GM23338 (cell line): Measurements from ENCODE around the gene GOLT1A. TPM values are rescaled to one million over a fixed set of nuclear protein-coding genes. Genes with fewer than 3 reads are reported as not detected.

Source experiments
- ATAC-seq: fragments of 200-7000 bp; cut with Tn5 transposase; 3 replicates; pipeline ENCODE4 v1.9.1; 2020
- DNase-seq: peaks from one replicate; pipeline ENCODE4 v3.0.0-alpha.2; 2015; ENCODE audit warnings: low spot score
- H2AFZ ChIP-seq: fragments of 200-600 bp; sonication (generic); 2 replicates; pipeline ENCODE4 v1.8.0; 2016; ENCODE audit warnings: antibody characterized with exemption, mild to moderate bottlenecking, moderate library complexity
- H3F3A ChIP-seq: fragments of 200-600 bp; sonication (generic); replicated peaks from 2 replicates; pipeline ENCODE4 v1.8.0; 2017; ENCODE audit warnings: antibody characterized with exemption, mixed run types, low read depth
- H3K27ac ChIP-seq: fragments of 200-600 bp; sonication (generic); 2 replicates; pipeline ENCODE4 v1.6.1; 2016; ENCODE audit warnings: low read depth
- H3K27me3 ChIP-seq: fragments of 200-600 bp; sonication (generic); 2 replicates; pipeline ENCODE4 v1.8.0; 2016; ENCODE audit warnings: mild to moderate bottlenecking, mixed run types, moderate library complexity; ENCODE audit not compliant: insufficient read depth
- H3K36me3 ChIP-seq: fragments of 200-600 bp; sonication (generic); 2 replicates; pipeline ENCODE4 v1.8.0; 2016; ENCODE audit warnings: mild to moderate bottlenecking; ENCODE audit not compliant: insufficient read depth
- H3K4me1 ChIP-seq: fragments of 200-600 bp; sonication (generic); 2 replicates; pipeline ENCODE4 v1.8.0; 2016; ENCODE audit warnings: mild to moderate bottlenecking, moderate library complexity; ENCODE audit not compliant: insufficient read depth
- H3K4me2 ChIP-seq: fragments of 200-600 bp; sonication (generic); 2 replicates; pipeline ENCODE4 v1.7.1; 2017; ENCODE audit warnings: mixed run types
- H3K4me3 ChIP-seq: fragments of 200-600 bp; sonication (generic); 2 replicates; pipeline ENCODE4 v1.6.1; 2016; ENCODE audit warnings: mixed run types
- H3K79me2 ChIP-seq: fragments of 200-600 bp; sonication (generic); replicated peaks from 2 replicates; pipeline ENCODE4 v1.8.0; 2017; ENCODE audit warnings: mild to moderate bottlenecking; ENCODE audit not compliant: insufficient read depth
- H3K9me2 ChIP-seq: fragments of 200-600 bp; sonication (generic); 2 replicates; pipeline ENCODE4 v1.8.0; 2017; ENCODE audit not compliant: insufficient read depth
- H4K20me1 ChIP-seq: fragments of 200-600 bp; sonication (generic); replicated peaks from 2 replicates; pipeline ENCODE4 v1.8.0; 2017; ENCODE audit warnings: mild to moderate bottlenecking; ENCODE audit not compliant: insufficient read depth
- H3K27ac Mint-ChIP-seq: 2 replicates; pipeline ENCODE4 v1.8.0; 2020; ENCODE audit warnings: inconsistent platforms, mild to moderate bottlenecking, moderate library complexity, mixed read lengths
- H3K27me3 Mint-ChIP-seq: 3 replicates; pipeline ENCODE4 v1.8.0; 2022; ENCODE audit warnings: low read depth, mild to moderate bottlenecking, moderate library complexity, mixed read lengths, inconsistent platforms; ENCODE audit not compliant: insufficient read depth, poor library complexity
- H3K36me3 Mint-ChIP-seq: 3 replicates; pipeline ENCODE4 v1.8.0; 2021; ENCODE audit warnings: low read depth, mild to moderate bottlenecking, inconsistent platforms, moderate library complexity, mixed read lengths
- H3K4me1 Mint-ChIP-seq: 3 replicates; pipeline ENCODE4 v1.8.0; 2020; ENCODE audit warnings: mild to moderate bottlenecking, inconsistent platforms, mixed read lengths
- H3K4me3 Mint-ChIP-seq: 3 replicates; pipeline ENCODE4 v1.8.0; 2021; ENCODE audit warnings: moderate library complexity, mild to moderate bottlenecking, inconsistent platforms, mixed read lengths
- H3K9me3 Mint-ChIP-seq: 3 replicates; pipeline ENCODE4 v1.8.0; 2020; ENCODE audit warnings: moderate library complexity, mild to moderate bottlenecking, inconsistent platforms, mixed read lengths
- ZNF114 ChIP-seq: fragments of 250-450 bp; sonication (Bioruptor Pico); IDR thresholded peaks from 2 replicates; pipeline ENCODE4 v1.5.0; 2020; ENCODE audit warnings: mild to moderate bottlenecking, moderate library complexity
- polyA plus RNA-seq: library from polyadenylated mRNA; unstranded; fragments of >200 nt; fragmentation: Nextera tagmentation; extraction: Ambion mirVana; gene quantifications from 2 replicates; pipeline ENCODE4 v1.2.1, GENCODE V29; 2016
- total RNA-seq: library from RNA; depleted of rRNA; stranded (reverse); fragments of >200 nt; shearing (Covaris generic); gene quantifications from 2 replicates; pipeline ENCODE4 v1.2.3, GENCODE V29; 2014
- TF ChIP-seq, protein P1 (sequence below): fragments of 250-450 bp; sonication (Bioruptor Pico); IDR thresholded peaks from 2 replicates; pipeline ENCODE4 v1.5.0; 2020; ENCODE audit warnings: mild to moderate bottlenecking, moderate library complexity
- TF ChIP-seq, protein P2 (sequence below), 2 experiments: fragments of 200-600 bp in 1 of 2; sonication (generic) in 1 of 2; conservative IDR thresholded peaks; 2 replicates each; pipeline versions ENCODE4 v1.5.1 to v1.6.1; 2016 to 2017; ENCODE audit warnings: antibody characterized with exemption in 2 of 2, low read depth in 2 of 2, mild to moderate bottlenecking in 2 of 2, moderate library complexity in 1 of 2

GOLT1A gene
- total and polyA plus RNA-seq, 2 experiments from 2014 or later: 3.0 to 7.2 TPM

GRCh38 chr1:204191456-204191855 lies 22.3 kb downstream of the GOLT1A start (continued):
- TF ChIP-seq, protein P1, sequence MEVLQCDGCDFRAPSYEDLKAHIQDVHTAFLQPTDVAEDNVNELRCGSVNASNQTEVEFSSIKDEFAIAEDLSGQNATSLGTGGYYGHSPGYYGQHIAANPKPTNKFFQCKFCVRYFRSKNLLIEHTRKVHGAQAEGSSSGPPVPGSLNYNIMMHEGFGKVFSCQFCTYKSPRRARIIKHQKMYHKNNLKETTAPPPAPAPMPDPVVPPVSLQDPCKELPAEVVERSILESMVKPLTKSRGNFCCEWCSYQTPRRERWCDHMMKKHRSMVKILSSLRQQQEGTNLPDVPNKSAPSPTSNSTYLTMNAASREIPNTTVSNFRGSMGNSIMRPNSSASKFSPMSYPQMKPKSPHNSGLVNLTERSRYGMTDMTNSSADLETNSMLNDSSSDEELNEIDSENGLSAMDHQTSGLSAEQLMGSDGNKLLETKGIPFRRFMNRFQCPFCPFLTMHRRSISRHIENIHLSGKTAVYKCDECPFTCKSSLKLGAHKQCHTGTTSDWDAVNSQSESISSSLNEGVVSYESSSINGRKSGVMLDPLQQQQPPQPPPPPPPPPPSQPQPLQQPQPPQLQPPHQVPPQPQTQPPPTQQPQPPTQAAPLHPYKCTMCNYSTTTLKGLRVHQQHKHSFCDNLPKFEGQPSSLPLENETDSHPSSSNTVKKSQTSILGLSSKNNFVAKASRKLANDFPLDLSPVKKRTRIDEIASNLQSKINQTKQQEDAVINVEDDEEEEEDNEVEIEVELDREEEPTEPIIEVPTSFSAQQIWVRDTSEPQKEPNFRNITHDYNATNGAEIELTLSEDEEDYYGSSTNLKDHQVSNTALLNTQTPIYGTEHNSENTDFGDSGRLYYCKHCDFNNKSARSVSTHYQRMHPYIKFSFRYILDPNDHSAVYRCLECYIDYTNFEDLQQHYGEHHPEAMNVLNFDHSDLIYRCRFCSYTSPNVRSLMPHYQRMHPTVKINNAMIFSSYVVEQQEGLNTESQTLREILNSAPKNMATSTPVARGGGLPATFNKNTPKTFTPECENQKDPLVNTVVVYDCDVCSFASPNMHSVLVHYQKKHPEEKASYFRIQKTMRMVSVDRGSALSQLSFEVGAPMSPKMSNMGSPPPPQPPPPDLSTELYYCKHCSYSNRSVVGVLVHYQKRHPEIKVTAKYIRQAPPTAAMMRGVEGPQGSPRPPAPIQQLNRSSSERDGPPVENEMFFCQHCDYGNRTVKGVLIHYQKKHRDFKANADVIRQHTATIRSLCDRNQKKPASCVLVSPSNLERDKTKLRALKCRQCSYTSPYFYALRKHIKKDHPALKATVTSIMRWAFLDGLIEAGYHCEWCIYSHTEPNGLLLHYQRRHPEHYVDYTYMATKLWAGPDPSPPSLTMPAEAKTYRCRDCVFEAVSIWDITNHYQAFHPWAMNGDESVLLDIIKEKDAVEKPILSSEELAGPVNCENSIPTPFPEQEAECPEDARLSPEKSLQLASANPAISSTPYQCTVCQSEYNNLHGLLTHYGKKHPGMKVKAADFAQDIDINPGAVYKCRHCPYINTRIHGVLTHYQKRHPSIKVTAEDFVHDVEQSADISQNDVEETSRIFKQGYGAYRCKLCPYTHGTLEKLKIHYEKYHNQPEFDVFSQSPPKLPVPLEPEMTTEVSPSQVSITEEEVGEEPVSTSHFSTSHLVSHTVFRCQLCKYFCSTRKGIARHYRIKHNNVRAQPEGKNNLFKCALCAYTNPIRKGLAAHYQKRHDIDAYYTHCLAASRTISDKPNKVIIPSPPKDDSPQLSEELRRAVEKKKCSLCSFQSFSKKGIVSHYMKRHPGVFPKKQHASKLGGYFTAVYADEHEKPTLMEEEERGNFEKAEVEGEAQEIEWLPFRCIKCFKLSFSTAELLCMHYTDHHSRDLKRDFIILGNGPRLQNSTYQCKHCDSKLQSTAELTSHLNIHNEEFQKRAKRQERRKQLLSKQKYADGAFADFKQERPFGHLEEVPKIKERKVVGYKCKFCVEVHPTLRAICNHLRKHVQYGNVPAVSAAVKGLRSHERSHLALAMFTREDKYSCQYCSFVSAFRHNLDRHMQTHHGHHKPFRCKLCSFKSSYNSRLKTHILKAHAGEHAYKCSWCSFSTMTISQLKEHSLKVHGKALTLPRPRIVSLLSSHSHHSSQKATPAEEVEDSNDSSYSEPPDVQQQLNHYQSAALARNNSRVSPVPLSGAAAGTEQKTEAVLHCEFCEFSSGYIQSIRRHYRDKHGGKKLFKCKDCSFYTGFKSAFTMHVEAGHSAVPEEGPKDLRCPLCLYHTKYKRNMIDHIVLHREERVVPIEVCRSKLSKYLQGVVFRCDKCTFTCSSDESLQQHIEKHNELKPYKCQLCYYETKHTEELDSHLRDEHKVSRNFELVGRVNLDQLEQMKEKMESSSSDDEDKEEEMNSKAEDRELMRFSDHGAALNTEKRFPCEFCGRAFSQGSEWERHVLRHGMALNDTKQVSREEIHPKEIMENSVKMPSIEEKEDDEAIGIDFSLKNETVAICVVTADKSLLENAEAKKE (CRISPR knock-in tag): no peak

DNA sequence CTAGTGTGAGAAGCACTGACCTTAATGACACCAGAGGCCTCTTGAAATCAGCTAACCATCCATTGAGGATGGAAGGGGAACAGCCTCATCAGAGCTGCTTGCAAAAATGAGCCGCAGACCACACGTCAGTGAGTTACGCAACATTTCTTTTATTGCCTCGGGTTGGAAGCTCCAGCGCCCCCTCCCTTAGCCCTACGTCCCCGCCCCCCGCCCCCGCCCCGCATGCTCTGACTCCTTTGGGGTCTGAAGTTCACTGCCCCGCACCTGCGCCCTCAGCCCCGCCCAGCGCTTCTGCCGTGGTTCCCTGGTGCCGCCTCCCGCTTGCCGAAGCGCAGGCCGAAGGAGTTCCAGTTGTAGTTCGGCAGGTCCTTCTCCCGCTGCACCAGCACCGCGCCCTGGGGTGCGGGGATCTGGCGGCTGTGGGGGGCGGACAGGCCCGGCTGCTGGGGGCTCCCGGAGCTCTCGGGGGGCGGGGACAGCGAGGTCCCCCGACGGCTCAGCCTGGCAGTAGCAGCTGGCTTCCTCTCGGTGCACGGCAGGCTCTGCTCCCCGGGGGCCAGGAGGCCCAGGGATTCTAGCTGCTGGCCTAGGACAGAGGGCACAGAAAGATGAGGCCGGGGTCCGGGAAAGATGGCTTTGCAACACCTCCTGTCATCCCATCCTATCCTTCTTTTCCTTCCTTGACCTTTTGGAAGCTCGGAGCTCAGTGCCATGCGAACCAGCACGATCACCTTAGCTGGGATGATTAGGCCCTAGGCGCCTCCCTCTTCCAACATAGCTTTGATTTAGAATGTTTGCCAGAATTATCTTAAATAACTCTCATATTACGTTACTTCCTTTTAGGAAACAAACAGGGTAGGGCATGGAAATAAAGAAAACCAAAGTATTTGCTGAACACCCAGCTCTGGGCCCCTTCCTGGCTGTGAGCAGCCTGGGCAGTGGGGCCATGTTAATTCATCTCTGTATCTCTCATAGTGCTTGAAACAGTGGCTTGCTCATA lies 23.3 kb downstream of the GOLT1A start:
- DNase-seq: peak; percentile 73
- H3K27ac Mint-ChIP-seq: no peak overlapping the region
- H3K27ac ChIP-seq: no peak overlapping the region

More for the DNA sequence above, 23.3 kb downstream of the GOLT1A start:
- peak overlapping the region; percentile 88 for H3K4me2 ChIP-seq
- no peaks in the 10 kb centered on the region for H3K36me3 ChIP-seq
- H3F3A ChIP-seq: no peaks in the 10 kb centered on the region
- H2AFZ ChIP-seq: peak overlapping the region; percentile 96; the same call in 1 of the 2 replicates
- H3K9me3 Mint-ChIP-seq: no peaks in the 10 kb centered on the region; the same call in 2 of the 3 replicates
- H3K79me2 ChIP-seq: no peaks in the 10 kb centered on the region
- H3K27me3 ChIP-seq: peaks cover 29% of the 10 kb centered on the region; the same call in 1 of the 2 replicates
- peak; percentile 82 for ATAC-seq
- peaks cover 10% of the 10 kb centered on the region for H3K4me1 Mint-ChIP-seq
- peaks cover 7% of the 10 kb centered on the region for H3K4me1 ChIP-seq
- H3K36me3 Mint-ChIP-seq: no peaks in the 10 kb centered on the region
- TF ChIP-seq, protein P2, sequence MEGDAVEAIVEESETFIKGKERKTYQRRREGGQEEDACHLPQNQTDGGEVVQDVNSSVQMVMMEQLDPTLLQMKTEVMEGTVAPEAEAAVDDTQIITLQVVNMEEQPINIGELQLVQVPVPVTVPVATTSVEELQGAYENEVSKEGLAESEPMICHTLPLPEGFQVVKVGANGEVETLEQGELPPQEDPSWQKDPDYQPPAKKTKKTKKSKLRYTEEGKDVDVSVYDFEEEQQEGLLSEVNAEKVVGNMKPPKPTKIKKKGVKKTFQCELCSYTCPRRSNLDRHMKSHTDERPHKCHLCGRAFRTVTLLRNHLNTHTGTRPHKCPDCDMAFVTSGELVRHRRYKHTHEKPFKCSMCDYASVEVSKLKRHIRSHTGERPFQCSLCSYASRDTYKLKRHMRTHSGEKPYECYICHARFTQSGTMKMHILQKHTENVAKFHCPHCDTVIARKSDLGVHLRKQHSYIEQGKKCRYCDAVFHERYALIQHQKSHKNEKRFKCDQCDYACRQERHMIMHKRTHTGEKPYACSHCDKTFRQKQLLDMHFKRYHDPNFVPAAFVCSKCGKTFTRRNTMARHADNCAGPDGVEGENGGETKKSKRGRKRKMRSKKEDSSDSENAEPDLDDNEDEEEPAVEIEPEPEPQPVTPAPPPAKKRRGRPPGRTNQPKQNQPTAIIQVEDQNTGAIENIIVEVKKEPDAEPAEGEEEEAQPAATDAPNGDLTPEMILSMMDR (conservative IDR thresholded peaks at IDR 0.05; ENCODE audit: low read depth in 2 of 2): 0 out of 4 replicates have a peak, but pooled peaks of 1 of the 2 experiments have one; percentile 0
- no peak for TF ChIP-seq ZNF114 (CRISPR knock-in tag)
- H4K20me1 ChIP-seq: no peaks in the 10 kb centered on the region
- H3K9me2 ChIP-seq: no peaks in the 10 kb centered on the region
- peaks cover 13% of the 10 kb centered on the region for H3K27me3 Mint-ChIP-seq
- peak overlapping the region; percentile 60 for H3K4me3 Mint-ChIP-seq
- H3K4me3 ChIP-seq: peak overlapping the region; percentile 72
